Common myeloid progenitor, CD34-positive (primary cell): ENCODE data around the gene STAT4.

Source experiments
- CTCF ChIA-PET: fragments of 350-600 bp; sonication (Branson Sonifier 250); formaldehyde crosslinking; loops from one replicate; lab custom pipeline; 2021; ENCODE audit warnings: antibody characterized with exemption; lab: Charles Lee
- POLR2A ChIA-PET: fragments of 350-600 bp; sonication (Branson Sonifier 250); formaldehyde crosslinking; loops from one replicate; lab custom pipeline; 2021; ENCODE audit warnings: antibody characterized with exemption; lab: Charles Lee
- DNase-seq, 3 donors: peaks; one replicate each; pipeline versions ENCODE4 v3.0.0 to v3.0.0-alpha.2; 2013
- H3K27ac ChIP-seq, 2 experiments: 1 replicate in 1 of 2; 2 replicates in 1 of 2; pipeline ENCODE4 v1.7.0; 2013; ENCODE audit warnings: inconsistent platforms in 2 of 2, low read length in 2 of 2, mild to moderate bottlenecking in 2 of 2, low read depth in 1 of 2, moderate library complexity in 1 of 2; ENCODE audit not compliant: severe bottlenecking in 2 of 2, insufficient read depth in 1 of 2, poor library complexity in 1 of 2
- H3K27me3 ChIP-seq, 5 experiments: replicated peaks in 2 of 5; 1 replicate in 3 of 5; 2 replicates in 2 of 5; pipeline versions ENCODE4 v1.6.1 to v1.7.0; 2013; ENCODE audit warnings: low read length in 4 of 5, mild to moderate bottlenecking in 2 of 5, moderate library complexity in 2 of 5, inconsistent platforms in 1 of 5; ENCODE audit not compliant: insufficient read depth in 5 of 5, control insufficient read depth in 4 of 5
- H3K36me3 ChIP-seq, 4 experiments: 1 replicate in 2 of 4; 2 replicates in 2 of 4; pipeline versions ENCODE4 v1.6.1 to v1.7.0; 2013; ENCODE audit warnings: low read length in 3 of 4, control low read depth in 1 of 4, mild to moderate bottlenecking in 1 of 4; ENCODE audit not compliant: control insufficient read depth in 4 of 4, insufficient read depth in 4 of 4
- H3K4me1 ChIP-seq, 4 experiments: 1 replicate in 3 of 4; 2 replicates in 1 of 4; pipeline versions ENCODE4 v1.6.1 to v1.7.1; 2013; ENCODE audit warnings: low read length in 3 of 4, mild to moderate bottlenecking in 3 of 4, control low read depth in 1 of 4, inconsistent platforms in 1 of 4, moderate library complexity in 1 of 4; ENCODE audit not compliant: control insufficient read depth in 4 of 4, insufficient read depth in 4 of 4; ENCODE audit errors: control extremely low read depth in 1 of 4
- H3K4me3 ChIP-seq, 7 experiments: 1 replicate in 4 of 7; 2 replicates in 3 of 7; pipeline versions ENCODE4 v1.5.1 to v1.7.0; 2013; ENCODE audit warnings: mild to moderate bottlenecking in 7 of 7, low read length in 6 of 7, moderate library complexity in 6 of 7, inconsistent platforms in 2 of 7, low read depth in 2 of 7, control low read depth in 1 of 7; ENCODE audit not compliant: insufficient read depth in 4 of 7, control insufficient read depth in 1 of 7; ENCODE audit errors: extremely low read depth in 1 of 7
- H3K9me3 ChIP-seq, 5 experiments: 1 replicate in 4 of 5; 2 replicates in 1 of 5; pipeline versions ENCODE4 v1.6.1 to v1.7.1; 2013; ENCODE audit warnings: low read length in 4 of 5, mild to moderate bottlenecking in 2 of 5, inconsistent platforms in 1 of 5, low read depth in 1 of 5, moderate library complexity in 1 of 5; ENCODE audit not compliant: control insufficient read depth in 4 of 5, insufficient read depth in 2 of 5; ENCODE audit errors: control extremely low read depth in 1 of 5
- WGBS: methylation state at CpG from one replicate; pipeline ENCODE4 v1.1.5; 2013; ENCODE audit not compliant: insufficient coverage; 5-methylcytosine and 5-hydroxymethylcytosine counted together

STAT4 gene

DNA sequence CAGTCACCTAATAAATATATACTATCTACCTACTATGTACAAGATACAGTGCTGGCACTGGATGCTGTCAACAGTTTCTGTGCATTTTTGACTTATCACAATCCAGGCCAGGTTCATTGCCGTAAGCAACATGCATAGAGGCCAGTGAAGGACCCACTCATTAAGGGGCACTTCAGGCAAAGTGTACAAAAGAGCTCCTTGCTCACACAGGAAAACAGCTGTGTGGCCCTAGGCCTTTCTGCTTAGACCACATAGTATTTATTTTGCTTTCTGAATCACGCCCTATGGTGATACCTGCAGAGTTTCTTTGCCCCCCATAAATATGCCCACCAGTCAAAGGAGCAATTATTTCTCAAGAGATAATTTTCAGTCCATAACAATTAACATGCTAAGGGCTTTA lies 39.6 kb upstream of the STAT4 start:
- POLR2A ChIA-PET: no interaction called here

DNA sequence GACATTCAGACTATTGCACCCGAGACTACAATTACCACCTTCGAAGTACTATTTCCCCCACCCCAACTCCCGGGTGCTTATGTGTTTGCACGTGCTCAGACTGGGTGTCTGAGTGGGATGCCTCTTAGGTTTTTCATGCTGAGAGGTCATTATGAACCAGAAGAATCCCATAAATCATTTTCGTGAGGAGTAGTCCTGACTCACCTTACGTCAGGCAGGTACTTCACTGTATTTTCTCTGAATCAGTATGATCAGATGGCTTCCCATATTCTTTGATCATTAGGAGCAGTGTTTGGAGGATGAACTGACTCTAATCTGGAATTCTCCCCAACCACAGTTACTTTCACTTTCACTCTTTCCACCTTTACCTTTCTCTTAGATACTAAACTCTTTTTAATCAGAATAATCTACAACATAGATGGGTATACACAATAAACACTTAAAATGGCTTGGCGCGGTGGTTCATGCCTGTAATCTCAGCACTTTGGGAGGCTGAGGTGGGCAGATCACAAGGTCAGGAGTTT lies 38.4 kb upstream of the STAT4 start:
- Histone ChIP-seq H3K27ac (no peak overlapping the region), H3K4me1 (peaks cover 0 to 11% (median 5%) of the 10 kb centered on the region in 4 experiments), H3K4me3 (no peak overlapping the region), H3K27me3 (no peaks in the 10 kb centered on the region), H3K9me3 (peaks cover 0 to 3% (median 0%) of the 10 kb centered on the region in 5 experiments), H3K36me3 (no peaks in the 10 kb centered on the region)
- ChIA-PET POLR2A (no interaction called here), CTCF (no interaction called here)
- 90% methylated on average over 8 of the region's 8 CpGs for WGBS
- DNase-seq: peak in 1 of 3 donors; percentile 12

More for the DNA sequence above, 39.6 kb upstream of the STAT4 start:
- Histone ChIP-seq H3K4me3 (no peak overlapping the region), H3K4me1 (peaks cover 0 to 19% (median 5%) of the 10 kb centered on the region in 4 experiments), H3K9me3 (peaks cover 0 to 3% (median 0%) of the 10 kb centered on the region in 5 experiments), H3K36me3 (no peaks in the 10 kb centered on the region), H3K27me3 (no peaks in the 10 kb centered on the region), H3K27ac (no peak overlapping the region)
- CTCF ChIA-PET: interaction anchor here (1.1 kb wide), 1 partner anchor 29 kb away, joined by 4 read pairs; no protein-coding TSS in a partner anchor
- 96% methylated on average over 2 of the region's 2 CpGs for WGBS
- DNase-seq: no peak

DNA sequence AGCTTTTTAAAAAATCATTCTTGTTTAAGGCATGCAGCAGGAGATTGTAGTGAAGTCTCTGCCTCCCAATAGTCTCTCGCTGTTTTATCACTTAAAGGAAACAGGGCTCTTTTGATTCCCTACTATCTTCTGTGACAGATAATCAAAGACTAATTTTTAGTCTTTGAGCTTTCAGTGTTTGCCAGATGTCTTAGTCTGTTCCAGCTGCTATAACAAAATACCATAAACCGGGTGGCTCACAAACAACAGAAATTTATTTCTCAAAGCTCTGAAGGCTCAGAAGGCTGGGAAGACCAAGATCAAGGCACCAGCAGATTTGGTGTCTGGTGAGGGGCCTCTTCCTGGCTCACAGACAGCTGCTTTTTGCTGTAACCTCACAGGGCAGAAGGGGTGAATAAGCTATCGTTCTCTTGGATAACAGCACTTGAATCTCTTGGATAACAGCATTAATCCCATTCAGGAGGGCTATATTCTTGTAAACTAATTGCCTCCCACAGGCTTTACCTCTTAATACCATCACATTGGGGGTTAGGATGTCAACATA lies 37.8 kb upstream of the STAT4 start:
- Histone ChIP-seq H3K4me3 (no peak overlapping the region), H3K36me3 (no peaks in the 10 kb centered on the region), H3K27ac (no peak overlapping the region), H3K27me3 (no peaks in the 10 kb centered on the region), H3K9me3 (peaks cover 0 to 3% (median 0%) of the 10 kb centered on the region in 5 experiments), H3K4me1 (peaks cover 0 to 5% (median 2%) of the 10 kb centered on the region in 4 experiments)
- ChIA-PET POLR2A (no interaction called here), CTCF (no interaction called here)
- no peak for DNase-seq
- WGBS: 100% methylated on average over 2 of the region's 3 CpGs

DNA sequence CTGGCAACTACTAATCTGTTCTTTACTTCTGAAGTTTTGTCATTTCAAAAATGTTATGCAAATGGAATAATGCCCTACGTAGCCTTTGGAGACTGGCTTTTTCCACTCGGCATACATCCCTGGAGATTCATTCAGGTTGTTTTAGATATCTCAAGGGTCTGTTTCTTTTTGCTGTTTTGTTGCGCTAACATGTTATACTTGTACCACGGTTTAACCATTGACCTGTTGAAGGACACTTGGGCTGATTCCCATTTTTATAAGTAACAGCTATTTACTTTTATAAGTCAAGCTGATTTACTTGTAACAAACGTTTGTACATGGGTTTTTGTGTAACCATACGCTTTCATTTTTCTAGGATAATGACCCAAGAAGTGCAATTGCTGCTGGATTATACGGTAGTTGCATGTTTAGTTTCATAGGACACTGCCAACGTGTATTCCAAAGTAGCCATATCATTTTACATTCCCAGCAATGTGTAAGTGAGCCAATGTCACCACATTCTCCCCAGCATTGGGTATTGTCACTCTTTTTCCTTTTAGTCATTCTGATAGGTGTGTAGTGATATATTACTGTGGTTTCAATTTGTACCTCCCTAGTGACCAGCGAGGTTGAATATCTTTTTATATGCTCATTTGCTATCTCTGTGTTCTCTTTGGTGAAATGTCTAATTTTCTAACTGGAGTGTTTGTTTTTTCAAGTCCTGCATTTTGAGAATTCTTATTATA lies 36.5 kb upstream of the STAT4 start:
- Histone ChIP-seq H3K4me3 (no peak overlapping the region), H3K27ac (no peak overlapping the region), H3K36me3 (no peaks in the 10 kb centered on the region), H3K27me3 (no peaks in the 10 kb centered on the region), H3K9me3 (peaks cover 0 to 3% (median 0%) of the 10 kb centered on the region in 5 experiments), H3K4me1 (no peaks in the 10 kb centered on the region)
- no peak for DNase-seq
- ChIA-PET CTCF (no interaction called here), POLR2A (interaction anchor here (0.6 kb wide), 1 partner anchor 176 kb away, joined by 3 read pairs; no protein-coding TSS in a partner anchor)
- 93% methylated on average over 5 of the region's 9 CpGs for WGBS

DNA sequence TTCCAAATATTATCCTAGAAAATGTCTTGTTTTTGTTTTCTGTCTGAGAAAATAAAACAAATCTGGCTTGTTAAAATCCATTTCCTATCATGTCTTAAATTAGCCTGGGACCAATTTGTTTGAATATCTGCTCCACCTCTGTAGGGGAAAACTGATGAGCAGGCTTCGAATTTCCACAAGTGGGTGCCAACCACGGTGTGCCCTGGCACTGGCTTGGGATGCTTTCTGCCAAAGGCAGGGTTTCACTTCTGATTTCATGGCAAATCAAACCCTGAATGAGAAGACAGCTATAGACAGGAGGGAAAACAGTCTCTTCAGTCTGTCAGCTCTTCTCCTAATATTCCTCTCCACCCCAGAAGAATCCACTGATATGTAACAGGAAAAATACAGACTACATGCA lies 33.7 kb upstream of the STAT4 start:
- Histone ChIP-seq H3K27me3 (no peaks in the 10 kb centered on the region), H3K4me3 (no peak overlapping the region), H3K27ac (no peak overlapping the region), H3K36me3 (no peaks in the 10 kb centered on the region), H3K4me1 (no peaks in the 10 kb centered on the region), H3K9me3 (no peaks in the 10 kb centered on the region)
- ChIA-PET CTCF (no interaction called here), POLR2A (no interaction called here)
- no peak for DNase-seq
- 93% methylated on average over 2 of the region's 2 CpGs for WGBS

DNA sequence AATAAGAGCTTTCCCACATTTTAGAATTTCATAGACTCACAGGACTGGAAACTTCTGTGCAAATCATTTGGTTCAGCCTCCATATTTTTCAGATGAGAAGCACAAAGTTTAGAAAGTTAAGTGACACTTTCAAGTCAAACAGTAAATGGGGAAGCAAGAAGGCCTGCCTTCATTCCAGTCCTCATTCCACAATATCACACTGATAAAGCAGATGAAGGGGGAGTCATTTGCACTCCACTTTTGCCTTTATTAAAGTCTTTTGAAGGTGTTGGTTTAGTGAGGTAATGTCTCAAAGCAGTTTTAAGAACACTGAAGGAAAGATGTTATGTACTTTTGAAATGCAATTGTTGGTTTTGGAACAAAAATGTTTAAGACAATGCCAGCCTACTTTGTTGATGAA lies 32.7 kb upstream of the STAT4 start:
- ChIA-PET CTCF (interaction anchor here (0.9 kb wide), 1 partner anchor 11 kb away, joined by 3 read pairs; no protein-coding TSS in a partner anchor), POLR2A (no interaction called here)
- H3K27me3 ChIP-seq: no peaks in the 10 kb centered on the region
- no peak overlapping the region for H3K27ac ChIP-seq
- H3K9me3 ChIP-seq: no peaks in the 10 kb centered on the region
- no peak overlapping the region for H3K4me3 ChIP-seq
- H3K4me1 ChIP-seq: no peaks in the 10 kb centered on the region
- DNase-seq: no peak
- H3K36me3 ChIP-seq: no peaks in the 10 kb centered on the region

DNA sequence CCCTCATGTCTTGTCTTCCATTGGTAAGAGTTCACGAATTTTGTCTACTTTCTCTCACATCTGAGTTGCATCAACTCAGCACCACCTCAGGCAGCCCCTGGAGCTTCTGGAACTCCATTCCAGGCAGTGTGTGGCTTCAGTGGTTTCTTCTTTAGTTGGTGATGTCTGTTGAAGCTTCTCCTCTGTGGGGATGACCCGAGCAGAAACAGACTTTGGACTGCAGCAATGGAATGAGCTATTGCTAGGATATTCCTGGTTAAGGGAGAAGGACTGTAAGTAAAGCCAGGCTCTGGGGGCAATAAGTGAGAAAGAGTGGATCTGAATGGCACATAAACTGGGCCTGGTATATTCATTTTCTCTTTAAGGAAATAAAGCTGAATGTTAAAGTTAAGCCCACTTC lies 32.3 kb upstream of the STAT4 start:
- no peaks in the 10 kb centered on the region for H3K4me1 ChIP-seq
- POLR2A ChIA-PET: no interaction called here
- no peak for DNase-seq
- no peaks in the 10 kb centered on the region for H3K27me3 ChIP-seq
- H3K36me3 ChIP-seq: no peaks in the 10 kb centered on the region
- H3K9me3 ChIP-seq: no peaks in the 10 kb centered on the region
- no peak overlapping the region for H3K4me3 ChIP-seq
- 100% methylated on average over 2 of the region's 2 CpGs for WGBS
- CTCF ChIA-PET: interaction anchor here (0.9 to 1.0 kb wide), 2 partner anchors 10 to 20 kb away, joined by 3 read pairs; no protein-coding TSS in a partner anchor
- no peak overlapping the region for H3K27ac ChIP-seq
